Brain pericyte (primary cell): ENCODE data around the gene KCNV2.
"Not testable (repeated sequence)": the region's sequence is repeated elsewhere in the genome, so short reads cannot be mapped to it uniquely, and the experiment has no call there.

ENCODE experiments used
- DNase-seq: peaks from one replicate; pipeline ENCODE4 v3.0.0-alpha.2; 2012; ENCODE audit warnings: low read depth, low spot score

Gene KCNV2

GRCh38 chr9:2717385-2717784, at the start of gene KCNV2:
TSS of gene KCNV2 (plus strand) at chr9:2717510. CDS start at chr9:2717740, 230 bp downstream.
- DNase-seq = no peak

GRCh38 chr9:2673161-2673560, 44.1 kb upstream of the KCNV2 start:
- no peak for DNase-seq

- no peak for DNase-seq
These were observed 43.0 kb upstream of the KCNV2 start for GRCh38 chr9:2674141-2674824.

- DNase-seq = no peak
These were observed 41.5 kb upstream of the KCNV2 start for GRCh38 chr9:2675834-2676233.

DNA sequence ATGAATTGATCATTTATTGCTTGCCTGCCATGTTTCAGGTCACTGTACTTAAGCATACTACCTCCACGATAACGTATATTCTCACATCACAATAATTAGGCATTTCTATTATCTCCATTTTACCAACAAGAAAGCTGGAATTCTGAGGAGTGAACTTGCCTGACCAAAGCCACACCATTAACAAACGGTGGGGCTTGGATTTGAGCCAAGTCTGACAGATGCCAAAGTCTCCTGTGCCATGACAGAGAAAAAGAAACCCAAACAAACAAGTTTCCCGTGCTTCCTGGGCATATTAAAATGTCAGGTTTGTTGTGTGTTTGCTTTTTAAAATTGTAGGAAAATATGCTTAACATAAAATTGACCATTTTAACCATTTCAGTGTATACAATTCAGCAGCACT, 40.8 kb upstream of the KCNV2 start:
- no peak for DNase-seq

- no peak for DNase-seq
These were observed 39.1 kb upstream of the KCNV2 start for GRCh38 chr9:2677915-2678889.

- no peak for DNase-seq
These were observed 38.3 kb upstream of the KCNV2 start for GRCh38 chr9:2679011-2679410.

DNA sequence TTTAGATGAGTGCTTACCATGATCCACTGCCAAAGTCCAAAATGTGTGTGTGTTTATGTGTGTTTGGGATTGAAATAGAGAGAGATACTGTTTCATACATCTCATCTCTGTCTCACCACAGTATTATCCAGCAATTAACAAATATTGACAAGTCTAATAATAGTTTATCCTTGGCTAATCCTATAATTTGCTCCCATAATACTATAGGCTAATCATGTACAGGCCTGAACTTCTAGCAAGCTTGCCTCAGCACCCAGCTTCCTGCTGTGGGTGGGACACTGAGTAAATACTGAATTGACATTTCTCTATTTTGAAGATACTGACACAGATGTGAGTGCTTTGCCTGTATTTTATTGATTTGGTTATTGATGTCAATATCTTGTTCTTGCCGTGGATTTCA, 35.3 kb upstream of the KCNV2 start:
- DNase-seq = no peak

DNA sequence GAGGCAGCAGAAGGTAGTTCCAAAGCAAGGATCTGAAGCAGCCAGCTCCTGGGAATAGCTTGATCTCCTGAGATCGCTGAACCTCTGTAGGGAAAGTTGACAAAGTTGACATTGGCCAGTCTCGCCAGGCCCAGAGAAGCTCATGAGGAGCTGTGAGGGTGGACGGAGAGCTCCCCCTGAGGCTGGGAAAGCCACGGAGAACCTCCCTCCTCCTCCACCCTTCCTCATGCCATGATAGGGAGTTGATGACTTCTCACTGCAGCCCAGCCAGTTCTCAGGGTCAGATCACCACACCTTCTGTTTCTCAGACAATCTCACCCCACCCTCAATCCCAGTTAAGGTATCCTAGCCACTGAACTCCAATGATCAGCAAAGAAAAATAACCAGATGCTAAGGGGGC, 30.4 kb upstream of the KCNV2 start:
- no peak for DNase-seq

- no peak for DNase-seq
These were observed 28.7 kb upstream of the KCNV2 start for GRCh38 chr9:2688636-2689035.

GRCh38 chr9:2691212-2691611, 26.1 kb upstream of the KCNV2 start:
- no peak for DNase-seq

GRCh38 chr9:2691626-2692025, 25.7 kb upstream of the KCNV2 start:
- no peak for DNase-seq

DNA sequence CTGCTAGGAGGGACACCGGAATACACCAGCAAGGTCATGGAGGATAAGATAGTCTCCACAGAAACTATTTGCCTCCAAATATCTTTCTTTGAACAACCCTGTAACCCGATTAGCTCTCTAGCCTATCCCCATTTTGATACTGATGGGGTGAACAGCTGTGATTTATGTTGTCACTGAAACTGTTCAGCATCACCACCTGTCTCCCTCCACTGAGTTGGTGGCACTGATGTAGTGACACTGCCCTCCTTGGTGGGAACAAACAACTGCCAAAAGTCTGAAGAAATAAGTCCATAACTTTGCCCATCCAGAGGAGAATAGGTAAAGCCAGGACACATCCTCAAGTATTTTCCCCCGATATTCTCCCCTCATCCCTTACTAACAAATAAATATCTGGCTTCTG, 24.3 kb upstream of the KCNV2 start:
- no peak for DNase-seq

- DNase-seq = no peak
These were observed 19.8 kb upstream of the KCNV2 start for GRCh38 chr9:2697492-2697891.

DNA sequence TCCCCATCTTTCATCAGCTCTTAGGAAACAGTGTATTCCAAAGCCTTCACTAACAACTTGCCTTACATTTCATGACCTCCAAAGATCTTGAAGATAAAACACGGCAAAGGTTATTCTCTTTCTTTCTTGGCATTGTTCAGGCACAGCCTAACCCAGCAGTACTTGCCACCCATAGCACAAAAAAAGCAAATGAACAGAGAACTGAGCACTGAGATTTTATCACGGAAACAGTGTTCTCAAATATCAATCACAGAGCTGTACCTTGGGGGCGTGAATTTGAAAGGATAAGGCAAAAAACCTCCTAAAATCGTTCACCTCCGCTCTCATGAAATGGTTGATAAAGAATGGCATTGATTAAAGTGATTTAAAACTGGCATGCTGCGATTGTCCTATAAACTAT, 16.9 kb upstream of the KCNV2 start:
- DNase-seq = no peak

DNA sequence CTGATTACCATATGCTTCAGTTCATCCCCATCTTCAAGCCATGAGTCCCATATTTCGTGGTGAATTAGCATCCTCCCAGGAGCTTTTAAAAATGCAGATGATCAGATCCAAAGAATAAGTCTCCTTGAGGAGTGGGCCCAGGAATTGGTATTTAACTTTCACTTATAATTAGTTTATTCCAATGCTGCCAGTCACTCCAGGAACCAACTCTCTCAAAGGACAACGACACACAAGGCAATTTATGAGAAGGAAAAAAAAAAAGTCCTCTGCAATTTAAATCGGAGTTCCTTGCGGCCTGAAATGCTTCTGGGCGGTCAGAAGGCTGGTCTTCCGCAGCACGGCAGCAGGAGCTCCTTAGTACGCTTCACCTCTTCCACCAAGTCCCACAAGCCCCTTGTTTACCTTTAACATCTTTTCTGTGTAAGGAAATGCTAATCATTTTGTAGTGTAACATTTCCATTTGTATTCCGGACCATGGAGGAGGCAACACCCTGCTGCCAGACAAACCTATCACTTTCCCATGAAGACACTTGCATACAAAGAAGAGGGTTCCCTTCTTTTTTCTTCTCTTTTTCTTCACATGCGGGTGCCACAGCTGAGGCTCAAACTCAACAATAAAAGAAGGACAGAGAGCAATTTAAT, 16.3 kb upstream of the KCNV2 start:
- DNase-seq = no peak

- DNase-seq = no peak
These were observed 12.8 kb upstream of the KCNV2 start for GRCh38 chr9:2704504-2704903.

DNA sequence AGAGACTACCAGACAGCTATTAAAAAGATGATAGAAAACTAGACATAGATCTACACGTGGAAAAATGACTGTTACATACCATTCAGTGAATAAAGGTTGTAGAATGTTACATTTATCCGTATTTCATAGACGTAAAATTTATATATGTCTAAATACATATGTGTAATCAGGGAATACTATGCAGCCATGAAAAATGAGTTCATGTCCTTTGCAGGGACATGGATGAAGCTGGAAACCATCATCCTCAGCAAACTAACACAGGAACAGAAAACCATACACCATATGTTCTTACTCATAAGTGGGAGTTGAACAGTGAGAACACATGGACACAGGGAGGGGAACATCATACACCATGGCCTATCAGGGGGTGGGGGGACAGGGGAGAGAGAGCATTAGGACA, 10.1 kb upstream of the KCNV2 start:
- not testable (repeated sequence) for DNase-seq

DNA sequence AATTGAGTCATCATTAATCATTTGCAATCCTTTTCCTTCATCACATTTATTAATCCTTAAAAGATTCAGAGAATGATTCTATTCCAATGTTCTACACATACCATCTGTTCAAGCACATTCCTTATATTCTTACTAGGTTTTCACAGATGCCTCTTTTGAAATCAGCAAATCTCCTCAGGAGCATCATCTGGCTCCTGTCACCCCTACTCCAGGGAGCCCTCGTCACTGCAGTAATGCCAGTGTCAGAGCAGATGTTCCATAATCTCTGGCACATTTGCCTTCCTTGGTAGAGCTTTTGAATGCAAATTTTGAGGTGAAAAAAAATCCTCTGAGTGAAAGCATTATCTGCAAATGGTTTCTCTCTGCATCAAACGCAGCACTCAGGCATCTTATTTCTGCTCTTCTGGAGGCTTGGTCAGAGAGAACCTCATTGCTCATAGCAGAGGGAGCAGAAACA, 7.6 kb upstream of the KCNV2 start:
- DNase-seq = no peak

DNA sequence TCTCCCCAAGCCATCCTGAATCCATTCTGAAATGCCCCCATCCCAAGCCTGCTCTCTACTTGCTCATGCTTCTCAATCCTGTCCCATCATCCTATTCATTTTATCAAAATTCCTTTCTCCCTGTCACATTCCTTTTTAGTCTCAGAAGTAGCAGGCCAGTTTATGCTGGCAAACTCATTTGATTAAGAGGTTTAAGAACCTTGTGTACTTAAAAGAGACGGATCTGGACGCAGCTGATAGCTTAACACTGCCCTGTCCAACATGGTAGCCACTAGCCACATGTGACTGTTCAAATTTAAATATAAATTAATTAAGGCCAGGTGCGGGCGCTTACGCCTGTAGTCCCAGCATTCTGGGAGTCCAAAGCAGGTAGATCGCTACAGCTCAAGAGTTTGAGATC, 5.6 kb upstream of the KCNV2 start:
- no peak for DNase-seq

DNA sequence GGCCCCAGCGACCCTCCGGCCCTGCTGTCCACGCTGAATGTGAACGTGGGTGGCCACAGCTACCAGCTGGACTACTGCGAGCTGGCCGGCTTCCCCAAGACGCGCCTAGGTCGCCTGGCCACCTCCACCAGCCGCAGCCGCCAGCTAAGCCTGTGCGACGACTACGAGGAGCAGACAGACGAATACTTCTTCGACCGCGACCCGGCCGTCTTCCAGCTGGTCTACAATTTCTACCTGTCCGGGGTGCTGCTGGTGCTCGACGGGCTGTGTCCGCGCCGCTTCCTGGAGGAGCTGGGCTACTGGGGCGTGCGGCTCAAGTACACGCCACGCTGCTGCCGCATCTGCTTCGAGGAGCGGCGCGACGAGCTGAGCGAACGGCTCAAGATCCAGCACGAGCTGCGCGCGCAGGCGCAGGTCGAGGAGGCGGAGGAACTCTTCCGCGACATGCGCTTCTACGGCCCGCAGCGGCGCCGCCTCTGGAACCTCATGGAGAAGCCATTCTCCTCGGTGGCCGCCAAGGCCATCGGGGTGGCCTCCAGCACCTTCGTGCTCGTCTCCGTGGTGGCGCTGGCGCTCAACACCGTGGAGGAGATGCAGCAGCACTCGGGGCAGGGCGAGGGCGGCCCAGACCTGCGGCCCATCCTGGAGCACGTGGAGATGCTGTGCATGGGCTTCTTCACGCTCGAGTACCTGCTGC, 839 bp downstream of the KCNV2 start:
- no peak for DNase-seq

DNA sequence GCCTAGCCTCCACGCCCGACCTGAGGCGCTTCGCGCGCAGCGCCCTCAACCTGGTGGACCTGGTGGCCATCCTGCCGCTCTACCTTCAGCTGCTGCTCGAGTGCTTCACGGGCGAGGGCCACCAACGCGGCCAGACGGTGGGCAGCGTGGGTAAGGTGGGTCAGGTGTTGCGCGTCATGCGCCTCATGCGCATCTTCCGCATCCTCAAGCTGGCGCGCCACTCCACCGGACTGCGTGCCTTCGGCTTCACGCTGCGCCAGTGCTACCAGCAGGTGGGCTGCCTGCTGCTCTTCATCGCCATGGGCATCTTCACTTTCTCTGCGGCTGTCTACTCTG, 1.4 kb downstream of the KCNV2 start:
- no peak for DNase-seq
